Stimulated activated CD4-positive, alpha-beta T cell treated with anti-CD3 and anti-CD28 coated beads, Interleukin-12 subunit alpha, Interleukin-12 subunit beta, amount 100 ng/mL, for 24 hours (primary cell): ENCODE results near the gene PKP2.

Experiments
- DNase-seq, 2 experiments: peaks; one replicate each; pipeline ENCODE4 v3.0.0-alpha.2; 2020; ENCODE audit warnings: low read depth in 2 of 2

The PKP2 gene

DNA sequence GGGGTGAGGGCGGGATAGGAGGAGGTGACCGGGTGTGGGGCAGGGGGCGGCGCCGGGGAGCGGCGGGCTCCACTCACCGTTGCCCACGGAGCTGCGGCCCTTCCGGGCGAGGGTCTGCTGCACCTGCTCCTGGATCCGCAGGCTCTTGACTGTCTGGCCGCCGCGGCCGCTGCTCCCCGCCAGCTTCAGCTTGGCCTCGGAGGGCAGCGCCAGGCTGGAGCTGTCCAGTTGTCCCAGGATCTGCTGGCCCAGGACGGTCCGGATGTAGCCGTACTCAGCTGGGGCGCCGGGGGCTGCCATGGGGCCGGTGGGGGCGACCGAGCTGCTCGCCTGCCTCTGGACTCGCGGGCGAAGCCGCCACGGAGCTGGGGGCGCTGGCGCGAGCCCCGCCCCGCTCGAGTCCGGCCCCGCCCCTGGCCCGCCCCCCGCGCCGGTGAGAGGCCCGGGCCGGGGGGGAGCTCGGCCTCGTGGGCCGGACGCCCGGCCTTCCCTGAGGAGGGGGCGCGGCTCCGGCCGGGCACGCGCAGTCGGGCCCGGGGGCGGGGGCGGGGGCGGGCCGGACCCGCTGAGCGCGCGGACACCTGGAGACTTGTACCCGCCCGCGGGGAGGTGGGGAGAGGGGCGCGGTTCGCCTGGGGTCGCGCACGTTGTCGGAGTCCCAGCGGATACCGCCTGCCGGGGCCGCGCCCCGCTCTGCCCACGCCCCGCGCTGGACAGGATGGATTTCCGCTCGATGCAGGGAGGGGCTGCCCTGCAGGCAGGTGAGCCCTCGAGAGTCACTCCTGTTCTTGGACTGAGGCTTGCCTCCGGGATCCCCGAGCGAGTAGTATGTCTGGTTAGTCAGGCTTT lies at the start of gene PKP2:
PKP2 (minus strand) TSS at position 346 of the 849 bp plus-strand sequence; CDS start at position 300, 46 bp downstream.
- DNase-seq, result no peak

DNA sequence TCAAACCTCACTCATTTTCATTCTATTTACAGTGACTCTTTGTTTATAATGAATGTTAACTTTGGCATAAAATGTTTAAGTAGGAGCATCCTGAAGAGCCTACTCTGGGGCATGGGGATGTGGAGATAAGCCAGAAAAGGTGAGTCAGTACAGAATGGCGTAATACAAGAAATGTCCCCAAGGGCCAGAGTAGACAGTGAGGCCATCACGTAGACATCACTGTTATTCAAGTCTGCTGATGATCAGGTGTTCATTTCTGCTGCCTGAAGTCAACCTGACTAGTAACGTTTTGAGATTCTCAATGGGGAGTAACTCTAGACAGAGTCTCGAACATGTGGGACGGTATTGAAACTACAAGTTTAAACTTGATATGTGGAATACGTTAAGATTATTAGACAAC lies 47.6 kb upstream of the PKP2 start:
- no peak for DNase-seq

DNA sequence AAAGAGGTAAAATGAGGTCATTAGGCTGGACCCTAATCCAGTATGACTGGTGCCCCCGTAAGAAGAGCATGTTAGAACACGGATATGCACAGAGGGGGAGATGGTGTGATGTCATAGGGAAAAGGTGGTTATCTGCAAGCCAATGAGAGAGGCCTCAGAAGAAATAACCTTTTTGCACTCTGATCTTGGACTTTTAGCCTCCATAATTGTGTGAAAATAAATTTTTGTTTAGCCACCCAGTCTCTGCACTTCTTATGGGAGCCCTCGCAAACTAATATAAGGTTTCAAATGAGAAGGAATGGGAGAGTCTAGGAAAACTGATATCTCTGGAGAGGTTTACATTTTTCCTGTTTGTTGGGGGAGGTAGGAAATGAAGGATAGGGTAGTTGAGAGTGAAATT lies 43.2 kb upstream of the PKP2 start:
- no peak for DNase-seq

DNA sequence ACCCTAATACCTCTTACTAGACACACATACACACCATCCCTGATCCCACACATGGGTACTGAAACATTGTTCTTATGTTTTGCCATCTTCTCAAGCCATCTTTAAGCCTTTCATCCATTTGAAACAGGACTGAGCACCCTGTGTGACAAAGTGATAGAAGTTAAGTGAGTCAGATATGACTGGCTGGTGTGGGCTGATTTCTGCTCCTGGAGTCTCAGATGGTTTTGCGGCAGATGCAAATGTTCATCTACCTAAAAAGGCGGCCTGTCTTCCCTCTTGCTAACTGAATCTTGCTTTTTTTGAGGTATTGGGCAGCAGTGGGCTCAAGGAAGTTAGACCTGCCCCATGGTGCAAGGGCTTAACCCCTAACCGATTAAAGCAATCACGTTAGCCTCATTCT lies 30.4 kb upstream of the PKP2 start:
- no peak for DNase-seq

DNA sequence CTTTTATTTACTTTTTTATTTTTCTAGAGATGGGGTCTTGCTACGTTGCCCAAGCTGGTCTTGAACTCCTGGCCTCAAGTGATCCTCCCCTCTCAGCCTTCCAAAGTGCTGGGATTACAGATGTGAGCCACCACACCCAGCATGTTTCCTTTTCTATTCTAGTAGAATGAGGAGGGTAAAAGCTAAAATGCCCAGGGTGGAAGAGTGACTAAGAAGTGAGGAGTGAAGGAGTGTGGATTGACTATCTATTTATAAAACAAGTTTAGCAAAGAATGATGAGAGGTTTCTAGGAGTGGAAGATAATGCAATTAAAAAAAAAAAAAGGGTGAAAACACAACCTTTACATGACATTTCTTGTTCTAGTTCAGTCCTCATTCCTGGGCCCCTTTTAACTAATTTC lies 29.8 kb upstream of the PKP2 start:
- DNase-seq, result no peak

DNA sequence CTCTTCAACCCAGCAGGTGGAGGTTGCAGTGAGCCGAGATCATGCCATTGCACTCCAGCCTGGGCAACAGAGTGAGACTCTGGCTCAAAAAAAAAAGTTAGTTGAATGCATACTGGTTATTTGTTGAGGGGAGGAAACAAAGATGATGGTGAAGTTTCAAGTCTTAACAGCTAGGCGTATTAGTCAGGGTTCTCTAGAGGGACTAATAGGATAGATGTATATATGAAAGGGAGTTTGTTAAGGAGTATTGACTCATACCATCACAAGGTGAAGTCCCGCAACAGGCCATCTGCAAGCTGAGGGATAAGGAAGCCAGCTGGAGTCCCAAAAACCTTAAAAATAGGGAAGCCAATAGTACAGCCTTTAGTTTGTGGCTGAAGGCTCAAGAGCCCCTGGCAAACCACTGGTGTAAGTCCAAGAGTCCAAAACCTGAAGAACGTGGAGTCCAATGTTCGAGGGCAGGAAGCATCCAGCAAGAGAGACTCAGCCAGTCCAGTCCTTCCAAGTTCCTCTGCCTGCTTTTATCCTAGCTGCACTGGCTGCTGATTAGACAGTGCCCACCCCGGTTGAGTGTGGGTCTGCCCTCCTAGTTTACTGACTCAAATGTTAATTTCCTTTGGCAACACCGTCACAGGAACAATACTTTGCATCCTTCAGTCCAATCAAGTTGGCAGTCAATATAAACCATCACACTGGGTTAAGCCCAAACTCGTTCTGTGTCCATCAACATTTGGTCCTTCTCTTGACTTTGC lies 26.1 kb upstream of the PKP2 start:
- DNase-seq, result no peak

DNA sequence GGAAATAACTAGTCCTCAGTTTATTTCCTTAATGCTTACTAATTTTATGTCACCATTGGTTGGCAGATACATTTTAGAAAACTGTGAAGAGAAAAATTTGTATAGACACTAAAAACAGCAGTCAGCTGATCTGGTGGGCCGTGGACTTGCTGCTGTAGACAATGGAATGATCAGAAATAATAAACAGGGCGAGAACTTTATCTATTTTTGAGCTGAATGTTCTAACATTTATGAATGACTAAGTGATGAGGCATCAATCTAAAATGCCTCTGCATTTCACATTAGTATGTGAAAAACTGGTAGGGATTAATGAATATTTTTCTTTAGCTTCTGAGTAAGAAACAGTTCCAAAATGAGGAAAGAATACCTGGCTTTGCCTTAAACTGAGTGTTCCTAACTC lies 24.8 kb upstream of the PKP2 start:
- no peak for DNase-seq

DNA sequence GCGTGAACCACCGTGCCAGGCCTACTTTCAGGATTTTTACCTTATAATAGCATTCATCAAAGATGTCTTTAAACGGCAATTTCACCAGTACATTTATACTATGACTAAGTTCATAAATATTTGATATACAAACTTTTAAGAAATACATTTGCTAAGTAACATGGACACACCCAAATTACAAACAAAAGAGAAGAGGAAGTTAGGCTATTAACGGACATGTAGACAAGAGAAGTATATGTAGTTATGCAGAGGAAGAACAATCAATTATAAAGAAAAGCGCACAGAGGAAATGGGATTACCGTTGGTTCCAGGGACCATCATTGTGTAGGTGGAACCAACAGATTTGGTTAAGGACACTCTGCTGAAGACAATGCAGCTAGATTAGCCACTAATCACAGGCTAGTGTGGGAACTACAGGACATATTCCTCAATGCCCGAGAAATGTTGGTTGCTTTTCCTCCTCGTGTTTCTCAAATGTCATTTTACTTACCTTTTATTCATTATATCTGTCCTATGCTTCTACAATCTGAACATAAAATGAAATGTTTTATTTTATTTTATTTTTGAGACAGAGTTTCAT lies 24.0 kb upstream of the PKP2 start:
- DNase-seq, result no peak

DNA sequence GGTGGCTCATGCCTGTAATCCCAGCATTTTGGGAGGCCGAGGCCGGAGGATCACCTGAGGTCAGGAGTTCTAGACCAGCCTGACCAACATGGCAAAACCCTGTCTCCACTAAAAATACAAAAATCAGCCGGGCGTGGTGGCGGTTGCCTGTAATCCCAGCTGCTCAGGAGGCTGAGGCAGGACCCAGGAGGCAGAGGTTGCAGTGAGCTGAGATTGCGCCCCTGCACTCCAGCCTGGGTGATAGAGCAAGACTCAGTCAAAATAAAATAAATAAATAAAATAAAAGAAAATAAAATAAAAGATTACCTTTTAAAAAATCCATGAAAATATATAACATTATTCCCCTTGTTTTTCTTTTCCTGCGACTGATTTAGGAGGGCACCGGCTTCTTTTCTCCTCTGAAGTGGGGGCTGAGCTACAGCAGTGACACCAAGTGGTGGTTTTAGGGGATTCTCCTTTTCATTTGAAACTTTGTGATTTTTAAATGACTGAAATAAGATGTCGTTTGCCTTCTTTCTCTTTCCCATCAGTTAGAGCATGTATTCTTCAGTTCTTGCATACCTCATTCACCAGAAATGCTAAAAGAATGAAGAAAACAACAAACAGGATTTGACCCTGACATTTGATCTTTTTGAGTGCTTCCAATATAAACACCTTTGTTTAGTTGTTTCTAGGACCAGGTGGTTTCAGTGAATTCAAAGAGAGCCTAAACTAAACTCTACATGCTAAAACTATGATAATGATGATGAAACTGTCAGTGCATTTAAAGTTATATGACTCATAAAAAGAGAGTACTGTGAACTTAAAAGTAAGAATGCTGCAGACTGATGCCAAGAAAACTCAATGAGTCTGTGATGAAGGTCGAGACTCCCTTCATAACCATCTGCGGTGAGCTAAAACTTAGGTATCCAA lies 22.6 kb upstream of the PKP2 start:
- no peak for DNase-seq

DNA sequence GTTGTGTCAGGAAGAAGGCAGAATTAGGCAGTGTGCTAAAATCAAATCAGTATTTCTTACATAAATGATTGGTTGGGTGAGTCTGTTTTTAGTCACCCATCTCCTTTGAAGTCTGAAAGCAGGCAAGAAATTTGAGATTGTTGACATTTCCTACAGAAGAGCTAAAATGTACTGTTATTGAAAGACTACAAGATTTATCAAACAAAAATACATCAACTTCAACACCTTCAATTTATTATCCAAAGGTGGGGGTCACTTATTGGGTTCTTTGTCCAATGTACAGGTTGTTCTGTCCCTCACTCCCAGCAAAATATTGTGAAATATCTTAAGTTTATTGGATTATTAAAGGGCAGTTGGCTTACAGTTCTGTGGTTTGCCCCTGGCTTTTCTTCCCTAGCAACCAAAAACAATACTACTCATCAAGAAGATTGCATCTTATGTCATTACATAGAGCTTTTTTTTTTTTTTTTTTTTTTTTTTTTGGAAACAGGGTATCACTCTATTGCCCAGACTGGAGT lies 20.6 kb upstream of the PKP2 start:
- DNase-seq, result no peak

DNA sequence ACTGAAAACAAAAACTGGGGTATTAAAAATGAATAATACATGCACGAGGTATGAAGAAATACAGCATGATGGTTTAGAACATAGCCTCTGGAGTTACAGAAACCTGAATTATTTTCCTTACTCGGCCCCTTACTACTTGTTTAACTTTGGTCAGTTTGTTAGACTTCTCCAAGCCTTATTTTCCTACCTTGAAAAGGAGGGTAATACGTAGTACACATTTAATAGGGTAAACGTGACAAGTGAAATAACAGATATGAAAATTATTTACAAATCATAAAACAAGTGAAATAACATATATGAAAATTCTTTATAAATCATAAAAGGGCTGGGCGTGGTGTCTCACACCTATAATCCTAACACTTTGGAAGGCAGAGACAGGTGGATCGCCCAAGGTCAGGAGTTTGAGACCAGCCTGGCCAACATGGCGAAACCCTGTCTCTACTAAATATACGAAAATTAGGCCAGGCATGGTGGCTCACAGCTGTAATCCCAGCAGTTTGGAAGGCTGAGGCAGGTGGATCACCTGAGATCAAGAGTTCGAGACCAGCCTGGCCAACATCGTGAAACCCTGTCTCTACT lies 11.4 kb upstream of the PKP2 start:
- no peak for DNase-seq

DNA sequence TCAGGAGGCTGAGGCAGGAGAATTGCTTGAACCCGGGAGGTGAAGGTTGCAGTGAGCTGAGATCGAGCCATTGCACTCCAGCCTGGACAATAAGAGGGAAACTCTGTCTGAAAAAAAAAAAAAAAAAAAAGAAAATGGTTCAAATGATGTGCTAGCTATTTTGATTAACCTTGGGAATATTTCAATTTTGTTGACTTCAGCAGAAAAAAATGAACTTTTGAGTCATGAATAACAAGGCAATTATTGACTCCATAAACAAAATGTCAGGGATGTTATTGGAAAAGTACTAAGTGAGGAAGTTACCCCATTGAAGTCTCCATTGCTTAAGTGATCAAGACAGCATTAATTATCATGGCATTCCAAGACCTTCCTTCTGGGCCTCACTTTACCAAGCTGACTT lies 10.6 kb upstream of the PKP2 start:
- DNase-seq, result no peak

DNA sequence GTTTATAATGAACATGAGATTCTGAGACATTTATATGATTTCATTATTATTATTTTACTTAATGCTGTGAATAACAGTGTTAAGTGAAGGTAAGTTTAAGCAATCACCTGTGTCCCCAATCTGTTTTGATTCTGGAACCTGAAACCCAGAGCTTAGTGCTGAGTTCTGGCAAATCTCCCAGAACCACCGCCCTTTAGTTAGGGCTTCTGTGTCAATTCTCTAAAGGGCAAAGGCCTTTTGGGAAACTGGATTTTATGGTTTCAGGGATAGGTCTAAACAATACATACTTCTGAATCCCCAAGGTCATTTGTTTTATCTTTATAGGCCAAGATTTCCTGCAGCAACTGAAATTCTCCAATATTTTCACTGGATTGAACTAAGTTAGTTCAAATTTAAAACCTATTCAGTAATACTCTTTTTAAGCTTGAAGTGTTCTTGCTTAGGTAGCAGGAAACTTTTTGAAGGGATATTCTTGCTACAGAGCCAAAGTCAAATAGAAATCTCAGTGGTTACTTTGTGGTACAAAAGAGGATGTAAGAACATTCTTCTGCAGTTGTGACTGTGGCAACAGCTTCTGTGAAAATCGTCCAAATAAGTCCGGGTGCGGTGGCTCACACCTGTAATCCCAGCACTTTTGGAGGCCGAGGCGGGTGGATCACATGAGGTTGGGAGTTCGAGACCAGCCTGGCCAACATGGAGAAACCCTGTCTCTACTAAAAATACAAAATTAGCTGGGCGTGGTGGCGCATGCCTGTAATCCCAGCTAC lies 10.0 kb upstream of the PKP2 start:
- DNase-seq, result no peak

DNA sequence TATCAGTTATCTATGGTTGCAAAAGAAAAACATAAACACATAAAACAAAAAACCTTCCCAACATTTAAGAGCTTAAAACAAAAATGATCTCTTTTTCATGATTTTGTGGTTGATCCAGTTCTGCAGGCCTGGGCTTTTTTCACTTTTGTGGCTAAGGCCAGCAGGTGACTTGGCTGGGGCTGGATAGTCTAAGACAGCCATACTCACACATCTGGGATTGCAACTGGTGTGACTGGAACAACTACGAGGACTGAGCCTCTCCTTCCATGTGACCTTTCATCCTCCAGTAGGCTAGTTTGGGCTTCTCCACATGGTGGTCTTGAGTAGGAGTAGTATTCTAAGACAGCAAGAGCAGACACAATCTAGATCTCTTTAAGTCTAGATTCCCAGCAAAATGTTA lies 7.2 kb upstream of the PKP2 start:
- DNase-seq, result no peak

DNA sequence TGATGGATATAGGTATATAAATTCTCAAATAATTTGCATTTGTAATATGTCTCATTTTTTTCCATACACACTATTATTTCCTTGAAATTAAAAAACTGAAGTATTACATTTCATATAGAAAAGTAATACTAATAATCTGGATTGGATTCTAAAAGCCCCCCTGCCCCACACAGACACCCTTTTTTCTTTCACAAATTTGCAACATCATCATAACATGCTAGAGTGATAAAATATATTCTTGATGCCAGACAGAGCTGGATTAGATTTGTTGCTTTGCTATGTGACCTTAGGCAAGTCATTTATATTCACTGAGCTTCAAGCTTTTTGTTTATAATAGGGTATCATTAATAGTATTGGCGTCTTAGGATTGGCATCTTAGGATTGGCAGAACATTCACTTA lies 6.7 kb upstream of the PKP2 start:
- DNase-seq, result no peak

DNA sequence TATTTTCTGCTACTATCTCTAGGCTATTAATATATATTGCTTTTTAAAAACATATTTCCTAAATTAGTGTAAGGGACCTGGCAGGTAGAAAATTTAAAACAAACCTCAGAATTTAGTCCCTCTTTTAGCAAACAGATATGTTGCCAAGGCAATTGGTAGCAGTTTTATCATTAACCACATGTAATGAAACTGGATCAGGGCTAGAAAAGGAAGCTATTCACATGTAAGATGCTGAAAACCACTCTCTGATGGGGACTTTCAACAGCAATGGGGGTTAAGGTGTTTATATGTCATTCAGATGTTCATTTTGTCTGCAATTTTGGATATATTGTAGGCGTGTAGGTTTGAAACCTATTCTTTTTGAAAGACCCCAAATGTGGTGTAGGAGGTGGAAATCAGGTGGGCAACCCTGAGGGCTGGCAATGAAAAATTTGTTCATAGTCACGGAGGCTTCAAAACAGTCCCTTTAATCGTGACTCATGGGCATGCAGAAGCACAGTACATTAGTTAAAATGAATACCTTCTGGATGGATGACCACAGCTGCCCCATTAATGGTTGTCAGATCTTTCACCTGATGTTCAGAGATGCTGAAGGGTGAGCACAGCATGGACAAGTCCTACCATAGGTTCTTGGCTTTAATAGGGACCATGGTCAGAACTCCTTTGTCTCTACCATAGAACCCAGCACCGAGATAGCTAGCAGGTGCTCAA lies 5.9 kb upstream of the PKP2 start:
- DNase-seq, result no peak

DNA sequence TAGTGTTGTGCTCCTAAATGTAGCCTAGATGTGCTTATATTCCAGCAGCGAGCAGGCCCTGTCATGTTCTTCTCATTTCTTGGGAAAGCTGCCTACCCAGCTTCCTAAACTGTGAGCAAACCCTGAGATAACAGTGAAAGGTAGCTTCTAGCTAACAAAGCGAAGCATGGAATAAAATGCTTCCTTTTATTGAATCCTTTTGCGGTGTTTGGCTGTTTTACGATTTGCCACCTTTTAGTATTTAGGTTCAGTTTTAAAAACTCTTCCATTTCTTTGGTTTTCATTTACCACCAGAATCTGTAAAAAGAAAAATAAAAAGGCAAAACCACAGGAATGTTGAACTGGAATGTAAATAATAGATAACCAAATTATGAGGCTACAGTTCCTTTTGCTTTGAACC lies 5.0 kb upstream of the PKP2 start:
- no peak for DNase-seq

DNA sequence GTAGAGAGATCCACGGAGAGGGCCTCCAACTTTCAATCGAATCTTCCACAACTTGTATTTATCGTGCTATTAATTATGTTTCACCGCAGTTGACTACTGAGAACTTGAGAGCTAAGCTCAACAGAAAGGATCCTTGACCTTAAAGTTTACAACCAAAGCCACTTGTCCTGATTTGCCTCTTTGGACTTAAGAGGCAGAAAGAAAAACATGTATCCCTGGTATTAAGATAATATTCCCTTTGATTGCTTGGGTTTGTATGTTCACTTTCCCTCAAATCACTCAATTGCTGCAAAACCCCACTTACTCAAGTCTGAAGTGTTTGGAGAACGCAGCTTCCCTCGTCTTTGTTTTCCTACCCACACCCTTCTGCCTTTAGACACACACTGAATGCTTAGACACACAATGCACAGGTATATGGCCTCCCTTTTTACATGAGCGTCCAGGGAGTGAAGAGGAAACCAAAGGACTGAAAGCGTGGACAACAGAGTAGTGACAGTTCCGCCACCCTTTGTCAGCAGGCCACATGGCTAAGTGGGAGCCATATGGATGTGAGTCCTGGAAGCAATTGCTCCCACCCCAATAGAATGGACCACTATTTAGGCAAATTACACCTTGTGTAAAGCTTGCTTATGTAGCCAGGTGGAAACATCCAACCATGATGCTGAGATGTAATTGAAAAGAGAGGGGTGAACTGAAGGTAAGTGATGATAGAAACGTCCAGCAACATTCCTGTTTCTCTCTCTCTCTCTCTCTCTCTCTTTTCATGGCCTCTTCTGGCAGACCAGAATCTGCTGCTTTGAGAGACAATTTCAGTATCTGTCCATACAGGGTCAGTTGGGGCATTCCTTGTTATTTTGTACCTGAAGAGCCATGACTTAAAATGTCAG lies 1.4 kb upstream of the PKP2 start:
- no peak for DNase-seq

DNA sequence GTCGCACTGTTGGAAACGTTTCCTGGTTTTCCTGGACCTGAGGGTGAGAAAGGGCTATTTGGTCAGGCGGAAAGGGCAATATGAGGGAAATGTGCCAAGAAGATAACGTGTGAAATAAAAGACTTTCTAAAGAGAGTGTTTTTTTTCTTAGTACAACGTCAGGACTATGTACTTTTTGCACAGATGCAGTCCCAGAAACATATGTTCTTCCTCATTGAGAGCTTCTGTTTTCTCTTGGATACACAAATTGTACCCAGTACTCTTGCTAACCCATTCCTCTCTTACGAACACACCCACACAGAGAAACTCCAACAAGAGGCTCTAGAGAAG lies 669 bp upstream of the PKP2 start:
- no peak for DNase-seq
